HG03095 (cell line): ENCODE results near the gene EML1.

Source experiments
- ATAC-seq: cut with Tn5 transposase; IDR thresholded peaks from one replicate; pipeline ENCODE4 v1.9.1; 2021; ENCODE audit warnings: moderate library complexity; ENCODE audit not compliant: unreplicated experiment

Gene EML1

DNA sequence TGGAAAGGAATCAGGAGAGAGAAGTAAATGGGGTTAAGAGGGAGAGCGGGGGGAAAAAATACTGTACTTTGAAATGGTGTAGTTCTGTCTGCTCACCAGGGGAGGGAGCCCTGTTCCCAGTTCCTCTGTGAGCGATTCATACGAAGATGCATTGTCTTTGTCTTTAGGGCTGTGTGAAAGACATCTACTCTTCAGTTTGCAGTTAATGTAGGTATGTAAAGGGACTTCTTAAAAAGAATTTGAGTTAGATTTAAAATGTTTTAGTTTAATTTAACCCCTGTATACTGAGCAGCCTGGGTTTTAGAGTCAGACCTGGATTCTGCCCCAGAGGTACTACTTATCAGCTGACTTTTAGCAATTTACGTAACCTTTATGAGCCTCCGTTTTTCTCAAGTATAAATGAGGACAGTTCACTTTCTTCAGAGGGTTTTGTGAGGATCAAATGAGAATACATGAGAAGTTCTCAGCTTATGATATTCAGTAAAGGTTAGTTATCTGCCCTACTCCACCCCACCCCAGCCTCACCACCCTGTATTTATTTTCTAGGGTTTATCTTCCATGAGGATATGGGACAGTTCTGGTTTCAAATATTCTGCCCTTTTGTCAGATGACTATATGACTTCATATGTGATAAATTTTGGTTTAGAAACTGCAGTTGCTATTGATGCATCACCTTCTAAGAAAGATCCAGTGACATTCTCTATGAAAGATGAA, 189.5 kb downstream of the EML1 start:
- peak; percentile 59 for ATAC-seq

DNA sequence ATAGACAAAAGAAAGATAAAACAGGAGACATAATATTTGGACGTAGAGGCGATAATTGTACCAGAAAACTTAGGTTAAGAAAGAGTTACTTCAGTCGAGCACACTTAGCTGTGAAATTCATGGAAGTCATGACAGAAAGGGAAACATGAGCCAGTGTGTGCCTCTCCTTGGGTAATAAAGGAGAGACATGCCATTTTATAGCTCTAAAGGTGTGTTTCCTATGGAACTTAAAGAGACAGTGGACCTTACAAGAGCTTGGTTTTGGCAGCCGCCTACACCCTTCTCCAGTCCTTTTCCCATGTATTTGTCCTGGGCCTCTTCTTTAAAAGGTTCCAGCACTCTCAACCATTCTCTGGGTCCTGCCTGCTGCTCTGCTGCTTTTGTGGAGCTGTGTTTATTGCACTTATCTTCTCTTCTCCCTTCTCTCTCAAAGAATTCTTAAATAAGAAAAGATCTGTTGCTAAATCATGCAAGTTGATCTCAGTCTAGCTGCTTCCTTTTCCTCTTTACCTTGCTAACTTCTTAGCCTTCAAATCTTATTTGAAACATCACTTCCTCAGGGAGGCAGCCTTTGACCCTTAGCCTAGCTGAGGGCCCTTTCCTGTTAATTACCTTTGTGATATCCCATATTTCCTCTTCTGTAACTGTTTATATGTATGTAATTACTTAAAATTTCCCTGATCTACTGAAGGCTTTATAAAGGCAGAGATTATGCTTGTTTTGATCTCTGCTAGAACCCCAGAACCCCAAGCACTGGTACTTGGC, 190.2 kb downstream of the EML1 start:
- no peak for ATAC-seq

DNA sequence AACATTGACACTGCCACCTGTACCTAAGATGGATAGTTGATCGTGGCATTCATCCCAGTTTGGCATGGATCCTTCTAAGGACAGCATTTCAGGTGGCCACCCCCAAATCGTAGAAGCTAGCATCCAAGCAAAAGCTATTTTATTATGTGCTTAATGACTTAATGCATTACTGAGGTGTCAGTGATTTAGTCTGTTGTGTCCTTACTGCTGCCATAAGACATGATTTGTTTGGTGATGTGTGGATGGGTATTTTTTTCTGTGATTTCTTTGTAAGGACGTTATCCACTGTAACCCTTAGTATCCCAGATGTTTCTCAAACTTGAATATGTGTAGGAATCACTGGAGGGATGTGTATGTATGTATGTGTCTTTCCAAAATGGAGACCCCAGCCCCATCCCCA, 190.8 kb downstream of the EML1 start:
- ATAC-seq = no peak

DNA sequence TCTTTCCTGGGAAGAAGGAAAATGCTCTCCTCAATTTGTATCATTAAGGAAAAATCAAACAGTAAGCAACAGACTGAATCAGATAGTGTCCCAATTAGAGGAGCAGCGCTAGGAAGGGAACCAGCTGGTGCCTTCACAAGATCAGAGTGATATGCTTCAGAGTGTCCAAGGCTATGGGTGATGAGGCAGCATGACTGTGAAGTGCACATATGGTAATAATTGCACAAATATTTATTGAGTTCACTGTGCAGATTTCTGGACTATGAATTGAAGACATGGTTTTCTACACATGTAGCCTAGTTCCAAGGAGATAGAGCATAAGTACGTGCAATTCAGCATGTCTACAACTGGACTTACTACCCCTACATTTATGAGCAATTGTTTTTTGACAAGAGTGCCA, 193.2 kb downstream of the EML1 start:
- no peak for ATAC-seq

DNA sequence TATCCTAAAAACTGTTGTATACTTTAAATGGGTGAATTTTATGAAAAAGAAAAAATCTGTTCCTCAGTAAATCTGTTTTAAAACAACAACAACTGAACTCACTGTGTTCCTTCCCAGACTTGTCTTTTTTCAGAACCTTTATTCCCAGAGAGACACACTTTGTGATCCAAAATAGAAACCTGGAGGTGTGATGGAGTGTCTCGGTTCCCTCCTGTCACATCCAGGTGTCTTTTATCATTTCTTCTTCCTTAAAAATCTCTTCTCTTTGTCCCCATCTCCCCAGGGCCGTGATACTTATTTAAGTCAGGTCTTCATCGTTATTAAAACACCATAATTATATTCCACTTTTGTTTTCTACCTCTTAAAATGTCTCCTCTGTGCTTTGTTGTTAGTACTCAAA, 195.8 kb downstream of the EML1 start:
- ATAC-seq = no peak

DNA sequence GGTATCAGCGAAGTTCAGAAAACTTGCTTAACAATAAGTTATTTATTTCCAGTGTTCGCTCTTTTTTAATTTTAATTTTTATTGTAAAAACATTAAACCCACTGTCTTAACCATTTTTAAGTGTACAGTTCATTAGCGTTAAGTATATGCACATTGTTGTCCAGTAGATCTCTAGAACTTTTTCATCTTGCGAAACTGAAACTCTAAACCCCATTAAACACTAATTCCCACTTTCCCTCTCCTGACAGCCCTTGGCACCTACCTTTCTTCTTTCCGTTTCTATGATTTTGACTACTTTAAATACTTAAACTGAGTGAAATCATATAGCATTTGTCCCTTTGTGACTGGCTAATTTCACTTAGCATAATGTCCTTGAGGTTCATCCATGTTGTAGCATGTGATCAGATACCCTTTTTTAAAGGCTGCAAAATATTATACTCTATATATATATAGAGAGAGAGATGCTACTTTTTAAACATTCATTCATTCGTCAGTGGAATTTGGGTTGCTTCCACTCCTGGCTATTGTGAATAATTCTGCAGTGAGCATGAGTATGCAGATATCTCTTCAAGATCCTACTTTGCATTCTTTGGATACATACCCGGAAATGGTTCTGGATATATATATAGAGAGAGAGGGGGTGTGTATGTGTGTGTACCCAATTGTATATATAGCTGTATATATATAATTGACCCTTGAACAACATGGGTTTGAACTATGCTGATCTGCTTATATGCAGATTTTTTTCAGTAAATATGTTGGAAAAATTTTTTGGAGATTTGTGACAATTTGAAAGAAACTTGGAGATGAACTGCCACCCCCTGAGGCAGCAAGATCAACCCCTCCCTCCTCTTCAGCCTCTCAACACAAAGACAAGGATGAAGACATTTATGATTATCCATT, 197.3 kb downstream of the EML1 start:
- no peak for ATAC-seq

DNA sequence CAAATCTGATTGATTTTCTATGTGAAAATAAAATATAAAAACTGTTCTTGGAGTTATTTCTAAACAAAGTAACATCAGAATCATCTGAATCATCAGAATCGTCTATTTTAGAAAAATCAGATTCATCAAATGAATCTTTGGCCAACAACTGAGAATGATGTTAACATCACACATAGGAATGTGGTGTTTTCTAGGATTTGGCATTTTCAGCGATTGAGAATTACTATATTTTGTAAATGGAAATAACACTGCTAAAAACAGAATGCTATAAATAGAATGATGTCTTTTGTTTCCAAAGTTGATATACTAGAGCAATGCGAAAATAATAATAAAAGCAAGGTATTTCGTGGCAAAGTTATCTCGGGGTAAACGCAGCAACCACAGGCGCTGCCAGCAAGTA, 198.1 kb downstream of the EML1 start:
- no peak for ATAC-seq
